Measurements from ENCODE around the gene FHIT. TPM values are rescaled to one million over a fixed set of nuclear protein-coding genes. Genes with fewer than 3 reads are reported as not detected.

Gene FHIT
- total and polyA plus RNA-seq, 2 of the 4 experiments (the other 2 are of a cell fraction): 0.07 TPM; not detected in 1

DNA sequence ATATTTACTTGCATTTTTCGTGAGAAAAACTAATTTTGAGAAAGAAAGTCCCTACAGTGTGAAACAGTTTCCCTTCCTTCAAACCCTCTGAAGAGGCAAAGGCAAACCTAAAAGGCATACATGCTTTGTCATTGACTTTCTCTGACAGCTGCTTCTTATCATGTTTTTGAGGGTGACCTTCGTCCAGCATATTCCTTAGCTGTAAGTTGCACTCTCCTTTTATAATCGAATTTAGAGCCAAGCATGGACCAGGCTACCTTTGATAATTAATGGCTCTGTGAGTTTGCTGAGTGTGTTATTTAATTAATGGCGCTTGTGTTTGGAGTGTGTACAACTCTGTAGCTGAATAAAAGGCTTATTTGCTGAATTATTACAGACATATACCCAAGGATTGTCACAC, 1517.2 kb downstream of the FHIT start:
- no peak overlapping the region for H2AK9ac ChIP-seq (replicated peaks; ENCODE audit: low read depth, low read length, poor library complexity)
- no peak overlapping the region for H4K91ac ChIP-seq (ENCODE audit: insufficient read depth, low read depth, low read length)
- POLR2A ChIA-PET (ENCODE audit: unreplicated experiment): no interaction called here
- no peak overlapping the region for H4K5ac ChIP-seq (ENCODE audit: low read depth, low read length)
- no peak overlapping the region for H3K27ac ChIP-seq (ENCODE audit: insufficient read depth, low read length)
- no peak overlapping the region for H2BK15ac ChIP-seq (ENCODE audit: low read depth, low read length)
- no peaks in the 10 kb centered on the region for H3K36me3 ChIP-seq (ENCODE audit: control insufficient read depth, insufficient read depth, low read length)
- no peak overlapping the region for H2AK5ac ChIP-seq (ENCODE audit: low read depth, low read length)
- CTCF ChIA-PET: no interaction called here
- H3K23ac ChIP-seq (ENCODE audit: low read depth, low read length): no peak overlapping the region
- H3K79me1 ChIP-seq (ENCODE audit: low read depth in 1 of 2, low read length in 2 of 2): no peaks in the 10 kb centered on the region
- TF ChIP-seq FOS (IDR thresholded peaks at IDR 0.05; ENCODE audit: low read depth, low read length) (no peak), RFX5 (IDR thresholded peaks at IDR 0.05; ENCODE audit: low read depth, low read length) (no peak), RAD21 (IDR thresholded peaks at IDR 0.05; ENCODE audit: low read length) (no peak), MXI1 (IDR thresholded peaks at IDR 0.05; ENCODE audit: borderline replicate concordance, low read depth, low read length) (no peak), SMC3 (IDR thresholded peaks at IDR 0.05; ENCODE audit: low read depth, low read length) (no peak), NFE2L2 (IDR thresholded peaks at IDR 0.05; ENCODE audit: low read depth, low read length) (no peak), BHLHE40 (IDR thresholded peaks at IDR 0.05; ENCODE audit: low read depth, low read length) (no peak)
- TF ChIP-seq, protein P1, sequence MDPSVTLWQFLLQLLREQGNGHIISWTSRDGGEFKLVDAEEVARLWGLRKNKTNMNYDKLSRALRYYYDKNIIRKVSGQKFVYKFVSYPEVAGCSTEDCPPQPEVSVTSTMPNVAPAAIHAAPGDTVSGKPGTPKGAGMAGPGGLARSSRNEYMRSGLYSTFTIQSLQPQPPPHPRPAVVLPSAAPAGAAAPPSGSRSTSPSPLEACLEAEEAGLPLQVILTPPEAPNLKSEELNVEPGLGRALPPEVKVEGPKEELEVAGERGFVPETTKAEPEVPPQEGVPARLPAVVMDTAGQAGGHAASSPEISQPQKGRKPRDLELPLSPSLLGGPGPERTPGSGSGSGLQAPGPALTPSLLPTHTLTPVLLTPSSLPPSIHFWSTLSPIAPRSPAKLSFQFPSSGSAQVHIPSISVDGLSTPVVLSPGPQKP (IDR thresholded peaks at IDR 0.05; ENCODE audit: borderline replicate concordance, low read depth, low read length): no peak
- TF ChIP-seq, protein P2, sequence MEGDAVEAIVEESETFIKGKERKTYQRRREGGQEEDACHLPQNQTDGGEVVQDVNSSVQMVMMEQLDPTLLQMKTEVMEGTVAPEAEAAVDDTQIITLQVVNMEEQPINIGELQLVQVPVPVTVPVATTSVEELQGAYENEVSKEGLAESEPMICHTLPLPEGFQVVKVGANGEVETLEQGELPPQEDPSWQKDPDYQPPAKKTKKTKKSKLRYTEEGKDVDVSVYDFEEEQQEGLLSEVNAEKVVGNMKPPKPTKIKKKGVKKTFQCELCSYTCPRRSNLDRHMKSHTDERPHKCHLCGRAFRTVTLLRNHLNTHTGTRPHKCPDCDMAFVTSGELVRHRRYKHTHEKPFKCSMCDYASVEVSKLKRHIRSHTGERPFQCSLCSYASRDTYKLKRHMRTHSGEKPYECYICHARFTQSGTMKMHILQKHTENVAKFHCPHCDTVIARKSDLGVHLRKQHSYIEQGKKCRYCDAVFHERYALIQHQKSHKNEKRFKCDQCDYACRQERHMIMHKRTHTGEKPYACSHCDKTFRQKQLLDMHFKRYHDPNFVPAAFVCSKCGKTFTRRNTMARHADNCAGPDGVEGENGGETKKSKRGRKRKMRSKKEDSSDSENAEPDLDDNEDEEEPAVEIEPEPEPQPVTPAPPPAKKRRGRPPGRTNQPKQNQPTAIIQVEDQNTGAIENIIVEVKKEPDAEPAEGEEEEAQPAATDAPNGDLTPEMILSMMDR (conservative IDR thresholded peaks at IDR 0.05; ENCODE audit: low read depth, low read length): no peak
- no peak overlapping the region for H4K8ac ChIP-seq (ENCODE audit: low read depth in 2 of 2, low read length in 2 of 2)
- H2AFZ ChIP-seq (replicated peaks; ENCODE audit: low read length, poor library complexity): no peak overlapping the region
- no peak overlapping the region for H3K4me2 ChIP-seq (ENCODE audit: low read depth, low read length)
- H2BK20ac ChIP-seq (ENCODE audit: low read depth, low read length): no peak overlapping the region
- H3K14ac ChIP-seq (replicated peaks; ENCODE audit: low read depth, low read length): no peak overlapping the region
- H3K27me3 ChIP-seq (ENCODE audit: control insufficient read depth, insufficient read depth, low read length): peaks cover 2% of the 10 kb centered on the region
- no TSS peak for BruUV-seq (replicated peaks)
- ATAC-seq (ENCODE audit: low read depth) (no peak), DNase-seq (no peak)
- dilution Hi-C loops (cut with HindIII; ENCODE audit: low sequenced_read_pairs, unreplicated experiment) (no loop called here), intact Hi-C loops (cut with micrococcal nuclease) (no loop called here), in situ Hi-C loops (cut with MboI; ENCODE audit: low sequenced_read_pairs) (no loop called here)
- no peak overlapping the region; the same call in 1 of the 2 replicates for H3K18ac ChIP-seq (ENCODE audit: low read depth, low read length)
- H3K4me3 ChIP-seq (ENCODE audit: insufficient read depth, low read depth, low read length): no peak overlapping the region
- no peaks in the 10 kb centered on the region for H4K20me1 ChIP-seq (ENCODE audit: insufficient read depth, low read length)
- no peaks in the 10 kb centered on the region for H3K4me1 ChIP-seq (ENCODE audit: control insufficient read depth, insufficient read depth, low read length)
- H3K9ac ChIP-seq (ENCODE audit: low read depth, low read length): no peak overlapping the region
- no peak overlapping the region for H2BK5ac ChIP-seq (ENCODE audit: low read depth, low read length, poor library complexity, severe bottlenecking)
- H2BK120ac ChIP-seq (ENCODE audit: low read depth, low read length): no peak overlapping the region
- no peak overlapping the region for H3K56ac ChIP-seq (ENCODE audit: extremely low read depth, insufficient read depth, low read length)
- no peaks in the 10 kb centered on the region for H3K9me1 ChIP-seq (ENCODE audit: insufficient read depth, low read length)
- WGBS, 2 experiments (ENCODE audit: extremely low coverage in 2 of 2, insufficient read length in 1 of 2): no CpG with 5 or more reads among the region's 4 CpGs
- no peak overlapping the region for H3K4ac ChIP-seq (ENCODE audit: low read depth, low read length)
- H3K9me3 ChIP-seq (ENCODE audit: control insufficient read depth, insufficient read depth, low read length): no peaks in the 10 kb centered on the region
